Testis (tissue), 2 donors: ENCODE measurements around the gene ABHD16B.

Experiments
- POLR2A ChIP-seq: fragments of 450-650 bp; IDR thresholded peaks from one replicate; pipeline ENCODE4 v1.6.1; 2017; ENCODE audit warnings: antibody characterized with exemption, mild to moderate bottlenecking, moderate library complexity
- TF ChIP-seq, protein P1 (sequence below), 3 experiments: fragments of 450-650 bp in 2 of 3; fragments of 200-600 bp in 1 of 3; sonication (generic) in 1 of 3; IDR thresholded peaks; one replicate each; pipeline ENCODE4 v1.5.1; 2016 to 2019; ENCODE audit warnings: antibody characterized with exemption in 3 of 3, mild to moderate bottlenecking in 2 of 3, moderate library complexity in 1 of 3

- TF ChIP-seq POLR2A = no peak
- TF ChIP-seq, protein P1, sequence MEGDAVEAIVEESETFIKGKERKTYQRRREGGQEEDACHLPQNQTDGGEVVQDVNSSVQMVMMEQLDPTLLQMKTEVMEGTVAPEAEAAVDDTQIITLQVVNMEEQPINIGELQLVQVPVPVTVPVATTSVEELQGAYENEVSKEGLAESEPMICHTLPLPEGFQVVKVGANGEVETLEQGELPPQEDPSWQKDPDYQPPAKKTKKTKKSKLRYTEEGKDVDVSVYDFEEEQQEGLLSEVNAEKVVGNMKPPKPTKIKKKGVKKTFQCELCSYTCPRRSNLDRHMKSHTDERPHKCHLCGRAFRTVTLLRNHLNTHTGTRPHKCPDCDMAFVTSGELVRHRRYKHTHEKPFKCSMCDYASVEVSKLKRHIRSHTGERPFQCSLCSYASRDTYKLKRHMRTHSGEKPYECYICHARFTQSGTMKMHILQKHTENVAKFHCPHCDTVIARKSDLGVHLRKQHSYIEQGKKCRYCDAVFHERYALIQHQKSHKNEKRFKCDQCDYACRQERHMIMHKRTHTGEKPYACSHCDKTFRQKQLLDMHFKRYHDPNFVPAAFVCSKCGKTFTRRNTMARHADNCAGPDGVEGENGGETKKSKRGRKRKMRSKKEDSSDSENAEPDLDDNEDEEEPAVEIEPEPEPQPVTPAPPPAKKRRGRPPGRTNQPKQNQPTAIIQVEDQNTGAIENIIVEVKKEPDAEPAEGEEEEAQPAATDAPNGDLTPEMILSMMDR (IDR thresholded peaks at IDR 0.05) = no peak
These were observed 18.1 kb upstream of the ABHD16B start for GRCh38 chr20:63843222-63843621.
